Activated effector memory CD4-positive, alpha-beta T cell treated with anti-CD3 and anti-CD28 coated beads, Interleukin-2, amount 50 U/mL, for 16 hours (primary cell): ENCODE measurements around the gene GLRA2.

ENCODE experiments used
- DNase-seq: peaks from one replicate; pipeline ENCODE4 v3.0.0-alpha.2; 2020

Gene GLRA2

GRCh38 chrX:14717949-14718348, 188.6 kb downstream of the GLRA2 start:
- DNase-seq: no peak

- DNase-seq: no peak
These were observed 189.1 kb downstream of the GLRA2 start for GRCh38 chrX:14718403-14718802.

- DNase-seq: no peak
These were observed 199.7 kb downstream of the GLRA2 start for GRCh38 chrX:14729058-14729457.

GRCh38 chrX:14738643-14739042, 209.3 kb downstream of the GLRA2 start:
- DNase-seq: no peak

GRCh38 chrX:14753441-14753840, 224.1 kb downstream of the GLRA2 start:
- DNase-seq: no peak

GRCh38 chrX:14758029-14758491, 228.7 kb downstream of the GLRA2 start:
- DNase-seq: no peak

- DNase-seq: no peak
These were observed 246.1 kb downstream of the GLRA2 start for GRCh38 chrX:14775416-14775815.

- no peak for DNase-seq
These were observed 247.6 kb downstream of the GLRA2 start for GRCh38 chrX:14776901-14777300.

GRCh38 chrX:14777525-14777924, 248.2 kb downstream of the GLRA2 start:
- DNase-seq: no peak

GRCh38 chrX:14779580-14779979, 250.2 kb downstream of the GLRA2 start:
- DNase-seq: no peak
